ENCODE results near the gene ASPG. TPM values are rescaled to one million over a fixed set of nuclear protein-coding genes. Genes with fewer than 3 reads are reported as not detected.
A peak's percentile ranks its signal among the peaks of the same experiment; 100 is the strongest.

ASPG gene
- total and polyA plus RNA-seq, 4 donors, result 0.50 to 1.6 (median 1.1) TPM

DNA sequence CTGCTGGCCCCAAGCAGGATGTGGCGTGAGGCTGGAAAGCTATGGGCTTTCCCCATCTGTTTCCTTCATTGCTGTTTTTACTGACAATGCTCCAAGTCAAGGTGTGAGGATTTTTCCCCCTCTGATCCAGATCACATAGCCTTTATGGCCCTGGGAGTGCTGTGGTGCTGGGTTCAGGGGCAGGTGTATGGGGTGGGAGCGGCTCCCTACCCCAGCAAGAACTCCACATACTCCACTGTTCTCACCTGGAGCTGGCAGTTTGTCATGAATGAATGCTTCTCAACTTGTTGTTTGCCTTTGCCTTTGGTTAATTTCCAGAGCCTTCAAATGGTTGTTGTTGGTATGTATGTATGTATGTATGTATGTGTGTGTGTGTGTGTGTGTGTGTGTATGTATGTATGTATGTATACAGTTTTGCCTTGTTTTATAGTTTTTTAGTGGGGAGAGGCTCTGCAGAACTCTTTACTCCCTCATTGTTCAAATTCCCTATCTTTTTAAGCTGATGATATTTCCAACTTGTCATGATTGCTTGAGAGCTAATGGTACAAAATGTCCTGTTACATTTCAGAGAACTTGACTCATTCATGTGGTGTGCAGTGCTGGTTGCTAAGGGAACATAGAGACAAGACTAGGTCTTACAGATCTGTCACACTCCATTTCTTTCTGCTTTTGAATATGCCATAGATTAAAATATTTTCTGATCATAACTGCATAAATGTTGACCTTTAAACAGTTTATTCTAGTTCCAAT is 36.6 kb upstream of the ASPG start:
- H3K27me3 ChIP-seq (ENCODE audit: control insufficient read depth, insufficient read depth, low read length), result no peaks in the 10 kb centered on the region
- no peaks in the 10 kb centered on the region for H3K9me3 ChIP-seq (ENCODE audit: control insufficient read depth, insufficient read depth, low read length)
- DNase-seq (ENCODE audit: low read depth in 4 of 6, low spot score in 6 of 6), result peak in 2 of 6 donors; percentile 53 to 79
- no peaks in the 10 kb centered on the region for H3K36me3 ChIP-seq (ENCODE audit: control insufficient read depth, insufficient read depth, low read length)
- no CpG with 5 or more reads among the region's 2 CpGs for WGBS (ENCODE audit: insufficient coverage)
- no peak overlapping the region for H3K4me3 ChIP-seq (ENCODE audit: low read depth, low read length)
- no peak overlapping the region for H3K27ac ChIP-seq (ENCODE audit: low read depth, low read length)
- H3K4me1 ChIP-seq (ENCODE audit: control insufficient read depth, insufficient read depth, low read length), result peaks cover 6% of the 10 kb centered on the region

DNA sequence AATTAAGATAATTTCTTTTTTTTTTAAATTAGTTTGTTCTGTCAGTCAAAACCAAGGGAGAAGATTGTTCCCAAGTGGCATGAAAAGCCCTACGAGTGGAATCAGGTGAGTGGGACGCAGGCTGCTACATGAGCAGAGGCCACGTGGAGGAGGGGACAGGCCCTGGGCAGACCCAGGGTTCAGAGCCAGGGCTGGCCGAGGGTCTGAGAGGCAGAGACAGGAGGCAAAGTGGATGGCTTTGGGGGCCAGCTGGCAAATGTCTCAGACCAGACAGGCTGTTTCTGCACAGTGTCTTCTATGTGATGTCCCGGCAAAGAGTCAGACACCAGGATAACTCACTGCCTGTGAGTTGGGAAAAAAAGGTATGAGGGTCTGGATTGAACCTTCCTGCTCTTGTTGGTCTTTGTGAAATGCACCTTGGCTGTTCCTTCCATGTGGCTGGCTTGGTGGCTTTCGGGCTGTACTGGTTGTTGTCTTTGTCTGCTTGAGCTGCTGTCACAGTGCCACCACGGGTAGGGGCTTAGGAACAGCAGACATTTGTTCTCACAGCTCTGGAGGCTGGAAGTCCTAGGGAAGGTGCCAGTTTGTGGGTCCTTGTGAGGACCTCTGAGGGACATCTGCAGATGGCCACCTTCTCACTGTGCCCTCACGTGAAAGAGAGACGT is 35.8 kb upstream of the ASPG start:
- 67% methylated on average over 8 of the region's 9 CpGs for WGBS (ENCODE audit: insufficient coverage)

DNA sequence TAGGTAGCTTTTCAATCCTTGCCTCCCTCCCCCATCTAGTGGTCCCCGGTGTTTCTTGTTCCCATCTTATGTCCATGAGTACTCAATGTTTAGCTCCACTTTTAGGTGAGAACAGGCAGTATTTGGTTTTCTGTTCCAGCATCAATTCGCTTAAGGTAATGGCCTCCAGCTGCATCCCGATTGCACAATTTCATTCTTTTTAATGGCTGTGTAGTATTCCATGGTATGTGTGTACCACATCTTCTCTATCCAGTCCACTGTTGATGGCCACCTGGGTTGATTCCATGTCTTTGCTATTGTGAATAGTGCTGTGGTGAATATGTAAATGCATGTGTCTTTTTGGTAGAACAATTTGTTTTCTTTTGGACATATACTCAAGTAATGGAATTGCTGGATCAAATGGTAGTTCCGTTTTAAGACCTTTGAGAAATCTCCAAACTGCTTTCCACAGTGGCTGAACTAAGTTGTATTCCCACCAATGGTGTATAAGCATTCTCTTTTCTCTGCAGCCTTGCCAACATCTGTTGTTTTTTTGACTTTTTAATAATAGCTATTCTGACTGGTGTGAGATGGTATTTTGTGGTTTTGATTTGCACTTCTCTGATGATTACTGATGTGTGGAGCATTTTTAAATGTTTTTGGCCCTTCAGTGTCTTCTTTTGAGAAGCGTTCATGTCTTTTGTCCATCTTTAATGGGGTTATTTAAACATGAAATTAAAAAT is 34.2 kb upstream of the ASPG start:
- no CpG with 5 or more reads among the region's 5 CpGs for WGBS (ENCODE audit: insufficient coverage)

More for the DNA sequence above, 35.8 kb upstream of the ASPG start:
- H3K27me3 ChIP-seq (ENCODE audit: control insufficient read depth, insufficient read depth, low read length), result no peaks in the 10 kb centered on the region
- no peak overlapping the region for H3K27ac ChIP-seq (ENCODE audit: low read depth, low read length)
- DNase-seq (ENCODE audit: low read depth in 4 of 6, low spot score in 6 of 6), result peak in 1 of 6 donors; percentile 20
- no peaks in the 10 kb centered on the region for H3K36me3 ChIP-seq (ENCODE audit: control insufficient read depth, insufficient read depth, low read length)
- no peaks in the 10 kb centered on the region for H3K9me3 ChIP-seq (ENCODE audit: control insufficient read depth, insufficient read depth, low read length)
- H3K4me1 ChIP-seq (ENCODE audit: control insufficient read depth, insufficient read depth, low read length), result peaks cover 12% of the 10 kb centered on the region
- no peak overlapping the region for H3K4me3 ChIP-seq (ENCODE audit: low read depth, low read length)

DNA sequence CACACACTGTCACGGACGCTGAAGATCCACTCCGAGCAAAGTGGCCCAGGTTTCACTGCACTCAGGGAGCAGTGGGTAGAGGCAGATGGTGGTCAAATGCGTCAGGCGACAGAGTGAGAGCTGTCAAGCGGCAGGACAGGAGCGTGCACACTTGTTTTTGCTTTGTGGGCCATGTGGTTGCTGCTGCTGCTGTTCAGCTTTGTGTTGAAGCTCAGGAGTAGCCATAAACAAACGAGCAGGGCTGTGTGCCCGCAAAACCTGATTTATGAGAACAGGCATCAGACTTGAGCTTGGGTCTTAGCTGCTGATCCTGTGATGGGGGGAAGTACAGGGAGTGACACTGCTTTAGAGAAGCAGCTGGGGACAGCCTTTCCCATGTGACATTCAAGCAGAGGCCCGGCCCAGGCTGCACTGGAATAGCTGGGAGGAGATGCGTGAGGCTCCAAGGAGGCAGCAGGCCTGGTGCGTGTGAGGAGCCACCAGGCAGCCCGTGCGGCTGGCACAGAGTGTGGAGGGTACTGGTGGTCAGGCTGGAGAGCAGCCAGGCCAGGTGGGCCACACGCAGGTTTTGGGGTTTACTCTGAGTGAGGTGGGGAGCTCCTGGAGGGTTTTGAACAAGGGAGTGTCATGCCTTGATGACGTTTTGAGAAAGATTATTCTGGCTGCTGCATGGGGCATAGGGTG is 31.1 kb upstream of the ASPG start:
- no peak overlapping the region for H3K4me3 ChIP-seq (ENCODE audit: low read depth, low read length)
- no peak overlapping the region for H3K27ac ChIP-seq (ENCODE audit: low read depth, low read length)
- 78% methylated on average over 16 of the region's 16 CpGs for WGBS (ENCODE audit: insufficient coverage)
- DNase-seq (ENCODE audit: low read depth in 4 of 6, low spot score in 6 of 6), result no peak
- peaks cover 9% of the 10 kb centered on the region for H3K4me1 ChIP-seq (ENCODE audit: control insufficient read depth, insufficient read depth, low read length)
- no peaks in the 10 kb centered on the region for H3K27me3 ChIP-seq (ENCODE audit: control insufficient read depth, insufficient read depth, low read length)
- no peaks in the 10 kb centered on the region for H3K9me3 ChIP-seq (ENCODE audit: control insufficient read depth, insufficient read depth, low read length)
- no peaks in the 10 kb centered on the region for H3K36me3 ChIP-seq (ENCODE audit: control insufficient read depth, insufficient read depth, low read length)

More for the DNA sequence above, 34.2 kb upstream of the ASPG start:
- H3K4me1 ChIP-seq (ENCODE audit: control insufficient read depth, insufficient read depth, low read length), result peaks cover 12% of the 10 kb centered on the region
- H3K9me3 ChIP-seq (ENCODE audit: control insufficient read depth, insufficient read depth, low read length), result no peaks in the 10 kb centered on the region
- H3K36me3 ChIP-seq (ENCODE audit: control insufficient read depth, insufficient read depth, low read length), result no peaks in the 10 kb centered on the region
- H3K4me3 ChIP-seq (ENCODE audit: low read depth, low read length), result no peak overlapping the region
- H3K27ac ChIP-seq (ENCODE audit: low read depth, low read length), result no peak overlapping the region
- DNase-seq (ENCODE audit: low read depth in 4 of 6, low spot score in 6 of 6), result no peak
- H3K27me3 ChIP-seq (ENCODE audit: control insufficient read depth, insufficient read depth, low read length), result no peaks in the 10 kb centered on the region

DNA sequence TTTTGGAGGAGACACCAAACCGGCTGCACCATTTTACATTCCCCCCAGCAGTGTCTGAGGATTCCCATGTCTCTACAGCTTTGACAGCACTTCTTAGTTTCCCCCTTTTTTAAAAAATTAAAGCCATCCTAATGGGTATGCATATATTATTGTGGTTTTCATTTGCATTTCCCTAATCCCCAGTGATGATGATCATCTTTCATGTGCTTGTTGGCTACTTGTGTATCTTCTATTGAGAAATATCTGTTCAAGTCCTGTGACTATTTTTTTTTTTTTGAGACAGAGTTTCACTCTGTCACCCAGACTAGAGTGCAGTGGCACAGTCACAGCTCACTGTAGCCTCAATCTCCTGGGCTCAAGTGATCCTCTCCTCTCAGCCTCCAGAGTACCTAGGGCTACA is 23.2 kb upstream of the ASPG start:
- no peak overlapping the region for H3K4me3 ChIP-seq (ENCODE audit: low read depth, low read length)
- H3K4me1 ChIP-seq (ENCODE audit: control insufficient read depth, insufficient read depth, low read length), result no peaks in the 10 kb centered on the region
- no peak overlapping the region for H3K27ac ChIP-seq (ENCODE audit: low read depth, low read length)
- peaks cover 2% of the 10 kb centered on the region for H3K9me3 ChIP-seq (ENCODE audit: control insufficient read depth, insufficient read depth, low read length)
- no peak for DNase-seq (ENCODE audit: low read depth in 4 of 6, low spot score in 6 of 6)
- H3K36me3 ChIP-seq (ENCODE audit: control insufficient read depth, insufficient read depth, low read length), result no peaks in the 10 kb centered on the region
- H3K27me3 ChIP-seq (ENCODE audit: control insufficient read depth, insufficient read depth, low read length), result no peaks in the 10 kb centered on the region
- no CpG with 5 or more reads among the region's 1 CpG for WGBS (ENCODE audit: insufficient coverage)

DNA sequence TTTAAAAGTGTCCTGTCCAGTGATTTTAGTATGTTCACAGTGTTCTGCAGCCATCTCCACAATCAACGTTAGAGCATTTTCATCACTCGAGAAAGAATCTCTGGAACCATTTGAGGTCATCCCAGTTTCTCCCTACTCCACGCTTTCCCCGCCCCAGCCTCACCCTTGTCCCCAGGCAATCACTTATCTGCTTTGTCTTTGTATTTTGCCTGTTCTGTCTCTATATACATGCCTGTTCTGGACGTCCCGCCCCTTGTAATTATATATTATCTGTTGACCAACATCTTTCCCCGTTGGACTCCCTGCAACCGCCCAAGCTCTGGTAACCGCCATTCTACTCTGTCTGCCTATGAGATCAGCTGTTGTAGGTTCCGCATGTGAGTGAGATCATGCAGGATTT is 21.5 kb upstream of the ASPG start:
- Histone ChIP-seq H3K9me3 (ENCODE audit: control insufficient read depth, insufficient read depth, low read length) (peaks cover 2% of the 10 kb centered on the region), H3K4me1 (ENCODE audit: control insufficient read depth, insufficient read depth, low read length) (no peaks in the 10 kb centered on the region), H3K27me3 (ENCODE audit: control insufficient read depth, insufficient read depth, low read length) (no peaks in the 10 kb centered on the region), H3K4me3 (ENCODE audit: low read depth, low read length) (no peak overlapping the region), H3K36me3 (ENCODE audit: control insufficient read depth, insufficient read depth, low read length) (no peaks in the 10 kb centered on the region), H3K27ac (ENCODE audit: low read depth, low read length) (no peak overlapping the region)
- 100% methylated on average over 5 of the region's 10 CpGs for WGBS (ENCODE audit: insufficient coverage)
- no peak for DNase-seq (ENCODE audit: low read depth in 4 of 6, low spot score in 6 of 6)

DNA sequence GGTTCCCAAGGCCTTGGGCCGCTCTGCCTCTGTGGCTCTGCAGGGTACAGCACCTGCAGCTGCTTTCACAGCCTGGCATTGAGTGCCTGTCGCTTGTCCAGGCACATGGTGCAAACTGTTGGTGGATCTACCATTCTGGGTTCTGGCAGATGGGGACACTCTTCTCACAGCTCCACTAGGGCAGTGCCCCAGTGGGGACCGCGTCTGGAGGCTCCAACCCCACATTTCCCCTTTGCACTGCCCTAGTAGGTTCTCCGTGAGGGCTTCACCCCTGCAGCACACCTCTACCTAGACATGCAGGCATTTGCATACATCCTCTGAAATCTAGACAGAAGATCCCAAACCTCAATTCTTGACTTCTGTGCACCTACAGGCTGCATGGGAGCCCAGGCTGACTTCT is 19.2 kb upstream of the ASPG start:
- no peak for DNase-seq (ENCODE audit: low read depth in 4 of 6, low spot score in 6 of 6)
- Histone ChIP-seq H3K36me3 (ENCODE audit: control insufficient read depth, insufficient read depth, low read length) (no peaks in the 10 kb centered on the region), H3K27ac (ENCODE audit: low read depth, low read length) (no peak overlapping the region), H3K9me3 (ENCODE audit: control insufficient read depth, insufficient read depth, low read length) (peaks cover 2% of the 10 kb centered on the region), H3K4me3 (ENCODE audit: low read depth, low read length) (no peak overlapping the region), H3K27me3 (ENCODE audit: control insufficient read depth, insufficient read depth, low read length) (no peaks in the 10 kb centered on the region), H3K4me1 (ENCODE audit: control insufficient read depth, insufficient read depth, low read length) (no peaks in the 10 kb centered on the region)
- WGBS (ENCODE audit: insufficient coverage), result 81% methylated on average over 5 of the region's 5 CpGs

DNA sequence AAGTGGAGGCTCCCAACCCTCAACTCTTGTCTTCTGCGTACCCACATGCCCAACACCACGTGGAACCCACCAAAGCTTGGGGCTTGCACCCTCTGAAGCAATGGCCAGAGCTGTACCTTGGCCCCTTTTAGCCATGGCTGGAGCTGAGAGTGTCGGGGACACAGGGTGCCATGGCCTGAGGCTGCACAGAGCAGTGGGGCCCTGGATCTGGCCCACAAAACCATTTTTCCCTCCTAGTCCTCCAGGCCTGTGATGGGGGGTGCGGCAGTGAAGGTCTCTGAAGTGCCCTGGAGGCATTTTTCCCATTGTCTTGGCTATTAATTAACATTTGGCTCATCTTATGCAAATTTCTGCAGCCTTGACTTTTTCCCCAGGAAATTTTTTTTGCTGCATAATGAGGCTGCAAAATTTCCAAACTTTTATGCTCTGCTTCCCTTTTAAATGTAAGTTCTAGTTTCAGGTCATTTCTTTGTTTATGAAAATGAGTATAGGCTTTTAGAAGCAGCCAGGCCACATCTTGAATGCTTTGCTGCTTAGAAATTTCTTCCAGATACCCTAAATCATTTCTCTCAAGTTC is 18.7 kb upstream of the ASPG start:
- Histone ChIP-seq H3K4me3 (ENCODE audit: low read depth, low read length) (no peak overlapping the region), H3K27ac (ENCODE audit: low read depth, low read length) (no peak overlapping the region), H3K27me3 (ENCODE audit: control insufficient read depth, insufficient read depth, low read length) (no peaks in the 10 kb centered on the region), H3K9me3 (ENCODE audit: control insufficient read depth, insufficient read depth, low read length) (peaks cover 2% of the 10 kb centered on the region), H3K4me1 (ENCODE audit: control insufficient read depth, insufficient read depth, low read length) (no peaks in the 10 kb centered on the region), H3K36me3 (ENCODE audit: control insufficient read depth, insufficient read depth, low read length) (no peaks in the 10 kb centered on the region)
- 78% methylated on average over 3 of the region's 4 CpGs for WGBS (ENCODE audit: insufficient coverage)
- DNase-seq (ENCODE audit: low read depth in 4 of 6, low spot score in 6 of 6), result no peak

DNA sequence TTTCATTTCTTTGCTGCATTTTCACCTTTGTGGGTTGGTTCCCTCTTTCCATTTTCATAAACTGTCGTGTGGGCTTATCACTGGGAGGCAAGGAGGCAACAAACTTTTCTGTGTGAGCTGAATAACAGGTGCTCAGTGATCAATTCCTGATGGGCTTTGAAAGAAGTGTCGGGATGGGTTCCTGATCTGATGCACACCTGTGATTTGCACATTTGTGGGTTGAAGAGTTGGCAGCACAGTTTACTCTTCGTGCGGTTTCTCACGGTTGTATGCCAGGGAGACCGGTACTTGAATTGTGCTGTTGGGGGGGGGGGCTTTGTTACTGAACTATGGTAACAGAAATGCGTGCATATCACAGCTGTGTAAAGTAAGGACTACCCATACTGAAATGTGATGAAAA is 16.0 kb upstream of the ASPG start:
- Histone ChIP-seq H3K27me3 (ENCODE audit: control insufficient read depth, insufficient read depth, low read length) (no peaks in the 10 kb centered on the region), H3K36me3 (ENCODE audit: control insufficient read depth, insufficient read depth, low read length) (no peaks in the 10 kb centered on the region), H3K27ac (ENCODE audit: low read depth, low read length) (no peak overlapping the region), H3K4me1 (ENCODE audit: control insufficient read depth, insufficient read depth, low read length) (no peaks in the 10 kb centered on the region), H3K4me3 (ENCODE audit: low read depth, low read length) (no peak overlapping the region), H3K9me3 (ENCODE audit: control insufficient read depth, insufficient read depth, low read length) (peaks cover 2% of the 10 kb centered on the region)
- DNase-seq (ENCODE audit: low read depth in 4 of 6, low spot score in 6 of 6), result no peak
- WGBS (ENCODE audit: insufficient coverage), result 93% methylated on average over 3 of the region's 7 CpGs

Data from spinal cord (tissue), 10 donors.